Right cardiac atrium (tissue), 5 donors: ENCODE measurements around the gene MTERF1. TPM values are rescaled to one million over a fixed set of nuclear protein-coding genes. Genes with fewer than 3 reads are reported as not detected.

Experiments used
- ATAC-seq, 2 donors: fragments of 200-7000 bp; cut with Tn5 transposase; one replicate each; pipeline versions ENCODE4 v1.8.0 to v1.9.1; 2020; ENCODE audit warnings: moderate library complexity in 2 of 2, mild to moderate bottlenecking in 1 of 2
- DNase-seq, 3 donors: peaks; one replicate each; pipeline ENCODE4 v3.0.0-alpha.2; 2020
- H3K27ac ChIP-seq: one replicate; pipeline ENCODE4 v1.5.1; 2013; ENCODE audit warnings: mild to moderate bottlenecking, low read length, control low read depth, moderate library complexity
- H3K27me3 ChIP-seq: one replicate; pipeline ENCODE4 v1.6.1; 2013; ENCODE audit not compliant: control insufficient read depth, insufficient read depth
- H3K4me1 ChIP-seq: one replicate; pipeline ENCODE4 v1.6.1; 2013; ENCODE audit warnings: low read length; ENCODE audit not compliant: control insufficient read depth, insufficient read depth
- H3K4me3 ChIP-seq: one replicate; pipeline ENCODE4 v1.5.1; 2013; ENCODE audit warnings: low read length, control low read depth
- H3K9me3 ChIP-seq: one replicate; pipeline ENCODE4 v1.6.1; 2013; ENCODE audit warnings: low read length; ENCODE audit not compliant: control insufficient read depth
- intact Hi-C, 4 donors: fragments of 100-400 bp; cut with DNase I; formaldehyde crosslinking; loops; one replicate each; pipeline versions ENCODE4 v1.11.0 to v1.14.0; 2022 to 2023
- polyA plus RNA-seq: library from polyadenylated mRNA; stranded (reverse); fragments of 200-250 nt; gene quantifications from one replicate; pipeline ENCODE4 v1.2.3, GENCODE V29; 2013
- total RNA-seq, 4 donors: library from RNA; stranded (reverse); fragmentation: NEBNext Ultra II Directional; extraction: Animal tissue kit (Norgen Biotek cat#: 25700); gene quantifications; one replicate each; pipeline ENCODE4 v1.2.1, GENCODE V29; 2021
- donor health status: healthy with polysubstance abuse.
- donor health status: DM: no; HTN: yes; CAD: no.
- donor health status: DM: no; HTN: no; CAD: no.
- donor health status: DM: no; HTN: yes; CAD: no; lungs with severe emphysema.
- donor health status: DM: yes; HTN: yes; CAD: no.

MTERF1 gene
- total and polyA plus RNA-seq, 5 donors, result 5.7 to 7.6 (median 6.8) TPM

- Histone ChIP-seq H3K4me3 (no peak overlapping the region), H3K27ac (no peak overlapping the region), H3K4me1 (no peaks in the 10 kb centered on the region), H3K9me3 (no peaks in the 10 kb centered on the region), H3K27me3 (no peaks in the 10 kb centered on the region)
- intact Hi-C loops, result no loop called here
- DNase-seq (no peak), ATAC-seq (no peak)
Measured at GRCh38 chr7:91824201-91824600, 56.3 kb downstream of the MTERF1 start.

Other genes with a start within 250 kb of the MTERF1 start
- gene AKAP9, start 60.2 kb upstream of the MTERF1 start, total RNA-seq, result 10 to 100 TPM; 33.9 to 47.4 (median 40.7) TPM
- gene AKAP9, start 60.2 kb upstream of the MTERF1 start, polyA plus RNA-seq, result 15.5 TPM